ENCODE results near the gene S100A3. TPM values are rescaled to one million over a fixed set of nuclear protein-coding genes. Genes with fewer than 3 reads are reported as not detected.

The S100A3 gene
- total and polyA plus RNA-seq, 2 of the 13 experiments (the other 11 are each of a cell fraction or from before 2014, with no cell fraction given) = 2.5 to 4.5 TPM

DNA sequence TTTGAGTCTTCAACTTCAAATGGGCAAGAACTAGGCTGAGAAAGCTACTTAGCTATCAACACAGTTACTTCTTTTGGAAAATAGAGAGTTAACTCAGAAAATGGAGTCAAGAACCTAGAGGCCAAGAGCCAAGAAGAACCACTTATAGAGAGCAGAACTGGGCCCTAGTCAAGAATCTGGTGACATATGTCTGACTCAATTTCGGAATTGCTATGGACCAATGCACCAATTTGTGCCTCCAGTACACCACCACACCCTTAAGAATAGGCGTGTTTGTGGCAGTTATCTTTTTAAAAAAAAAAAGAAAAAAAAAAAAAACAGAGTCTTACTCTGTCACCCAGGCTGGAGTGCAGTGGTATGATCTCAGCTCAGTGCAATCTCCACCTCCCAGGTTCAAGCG is 8.8 kb upstream of the S100A3 start:
- Histone ChIP-seq H3K27me3 (ENCODE audit: control insufficient read depth in 1 of 2, insufficient read depth in 2 of 2, low read length in 2 of 2) (peaks cover 0 to 16% of the 10 kb centered on the region in 2 experiments; a peak in 2 of 5 replicates), H3K9me3 (ENCODE audit: low read length) (no peaks in the 10 kb centered on the region), H3K36me3 (replicated peaks in 1 of 2; ENCODE audit: control insufficient read depth in 1 of 2, insufficient read depth in 2 of 2, low read length in 2 of 2) (no peaks in the 10 kb centered on the region), H3K9ac (ENCODE audit: insufficient read depth, low read depth, low read length) (no peak overlapping the region), H3K27ac (ENCODE audit: extremely low read length, insufficient read depth, low read length) (no peak overlapping the region), H3K79me2 (ENCODE audit: insufficient read depth, low read length) (no peaks in the 10 kb centered on the region), H2AFZ (ENCODE audit: low read length) (no peak overlapping the region), H4K20me1 (ENCODE audit: insufficient read depth, low read length) (no peaks in the 10 kb centered on the region), H3K4me3 (replicated peaks in 1 of 3; ENCODE audit: insufficient read depth in 1 of 3, low read depth in 2 of 3, low read length in 3 of 3) (no peak overlapping the region), H3K4me1 (ENCODE audit: insufficient read depth, low read length) (peaks cover 4% of the 10 kb centered on the region; the same call in 1 of the 2 replicates), H3K4me2 (ENCODE audit: low read depth, low read length) (no peak overlapping the region)
- no peak for FAIRE-seq
- no peak for DNase-seq (ENCODE audit: low spot score)
- 44% methylated on average over 3 of the region's 3 CpGs for WGBS (ENCODE audit: low lambda C conversion rate)
- no TSS peak for BruUV-seq (replicated peaks)
- ChIA-PET CTCF (ENCODE audit: low intra/inter-chr PET ratio, low total read pairs) (no interaction called here), POLR2A (interaction anchor here (1.0 kb wide), 1 partner anchor 8 kb away, joined by 4 read pairs; no protein-coding TSS in a partner anchor)
- TF ChIP-seq ZNF597 (CRISPR knock-in tag; IDR thresholded peaks at IDR 0.05) = no peak
- TF ChIP-seq, protein P1, sequence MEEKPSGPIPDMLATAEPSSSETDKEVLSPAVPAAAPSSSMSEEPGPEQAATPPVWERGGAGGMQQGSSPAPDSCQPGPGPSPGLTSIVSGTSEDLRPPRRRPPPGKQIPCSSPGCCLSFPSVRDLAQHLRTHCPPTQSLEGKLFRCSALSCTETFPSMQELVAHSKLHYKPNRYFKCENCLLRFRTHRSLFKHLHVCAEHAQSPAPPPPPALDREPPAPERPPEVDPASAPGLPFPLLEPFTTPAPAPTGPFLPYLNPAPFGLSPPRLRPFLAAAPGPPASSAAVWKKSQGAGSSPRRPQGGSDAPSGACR (CRISPR knock-in tag; IDR thresholded peaks at IDR 0.05) = no peak
- no peak for TF ChIP-seq KDM2A (CRISPR knock-in tag; IDR thresholded peaks at IDR 0.05; ENCODE audit: borderline replicate concordance, low read depth)
- no peak for TF ChIP-seq TOPORS (CRISPR knock-in tag; IDR thresholded peaks at IDR 0.05)
- in situ Hi-C loops (cut with HindIII; ENCODE audit: extremely low pct_ligation_motif_present, low pct_unique_long_range_greater_than_20kb) = no loop called here
- ATAC-seq = no peak
- intact Hi-C loops (cut with micrococcal nuclease; ENCODE audit: unreplicated experiment) = no loop called here

- DNase-seq (ENCODE audit: low spot score) (no peak), ATAC-seq (no peak), FAIRE-seq (no peak)
- Histone ChIP-seq H4K20me1 (ENCODE audit: insufficient read depth, low read length) (no peaks in the 10 kb centered on the region), H2AFZ (ENCODE audit: low read length) (no peak overlapping the region), H3K4me3 (replicated peaks in 1 of 3; ENCODE audit: insufficient read depth in 1 of 3, low read depth in 2 of 3, low read length in 3 of 3) (no peak overlapping the region), H3K27ac (ENCODE audit: extremely low read length, insufficient read depth, low read length) (no peak overlapping the region), H3K36me3 (replicated peaks in 1 of 2; ENCODE audit: control insufficient read depth in 1 of 2, insufficient read depth in 2 of 2, low read length in 2 of 2) (no peaks in the 10 kb centered on the region), H3K4me2 (ENCODE audit: low read depth, low read length) (no peak overlapping the region), H3K79me2 (ENCODE audit: insufficient read depth, low read length) (no peaks in the 10 kb centered on the region), H3K9ac (ENCODE audit: insufficient read depth, low read depth, low read length) (no peak overlapping the region), H3K4me1 (ENCODE audit: insufficient read depth, low read length) (peaks cover 18% of the 10 kb centered on the region), H3K9me3 (ENCODE audit: low read length) (no peaks in the 10 kb centered on the region), H3K27me3 (ENCODE audit: control insufficient read depth in 1 of 2, insufficient read depth in 2 of 2, low read length in 2 of 2) (peaks cover 1 to 16% of the 10 kb centered on the region in 2 experiments; a peak in 2 of 5 replicates)
- BruUV-seq (replicated peaks) = no TSS peak
- intact Hi-C loops (cut with micrococcal nuclease; ENCODE audit: unreplicated experiment) (no loop called here), in situ Hi-C loops (cut with HindIII; ENCODE audit: extremely low pct_ligation_motif_present, low pct_unique_long_range_greater_than_20kb) (no loop called here)
- TF ChIP-seq ZNF451 (CRISPR knock-in tag; IDR thresholded peaks at IDR 0.05) (no peak), TBX2 (CRISPR knock-in tag; IDR thresholded peaks at IDR 0.05; ENCODE audit: borderline replicate concordance) (no peak), THYN1 (CRISPR knock-in tag; IDR thresholded peaks at IDR 0.05; ENCODE audit: borderline replicate concordance, low read depth) (no peak), NR3C1 (CRISPR knock-in tag; IDR thresholded peaks at IDR 0.05) (no peak), WIZ (CRISPR knock-in tag; IDR thresholded peaks at IDR 0.05) (no peak), PCBP2 (optimal IDR thresholded peaks at IDR 0.05; ENCODE audit: low read depth, low read length, poor library complexity, severe bottlenecking) (no peak), ZZZ3 (CRISPR knock-in tag; IDR thresholded peaks at IDR 0.05; ENCODE audit: borderline replicate concordance) (no peak), ZBTB21 (CRISPR knock-in tag; IDR thresholded peaks at IDR 0.05) (no peak), ZNF605 (CRISPR knock-in tag; IDR thresholded peaks at IDR 0.05) (no peak), ZXDC (CRISPR knock-in tag; IDR thresholded peaks at IDR 0.05) (no peak)
- CTCF ChIA-PET (ENCODE audit: low intra/inter-chr PET ratio, low total read pairs) = no interaction called here
- POLR2A ChIA-PET = no interaction called here
- 19% methylated on average over 1 of the region's 1 CpG for WGBS (ENCODE audit: low lambda C conversion rate)
Measured at GRCh38 chr1:153556348-153556747, 7.3 kb upstream of the S100A3 start.

Data from HepG2 (cell line).